Uterus (tissue), 2 donors: ENCODE data around the gene DDX31.

Experiments
- POLR2A ChIP-seq, 2 donors: fragments of 450-650 bp; IDR thresholded peaks; one replicate each; pipeline ENCODE4 v1.6.1; 2016; ENCODE audit warnings: antibody characterized with exemption in 2 of 2, mild to moderate bottlenecking in 1 of 2, moderate library complexity in 1 of 2
- TF ChIP-seq, protein P1 (sequence below), 4 experiments: fragments of 200-600 bp in 2 of 4; fragments of 450-650 bp in 2 of 4; sonication (generic) in 2 of 4; IDR thresholded peaks; one replicate each; pipeline ENCODE4 v1.5.1; 2016 to 2019; ENCODE audit warnings: antibody characterized with exemption in 4 of 4, mild to moderate bottlenecking in 2 of 4, moderate library complexity in 1 of 4

DNA sequence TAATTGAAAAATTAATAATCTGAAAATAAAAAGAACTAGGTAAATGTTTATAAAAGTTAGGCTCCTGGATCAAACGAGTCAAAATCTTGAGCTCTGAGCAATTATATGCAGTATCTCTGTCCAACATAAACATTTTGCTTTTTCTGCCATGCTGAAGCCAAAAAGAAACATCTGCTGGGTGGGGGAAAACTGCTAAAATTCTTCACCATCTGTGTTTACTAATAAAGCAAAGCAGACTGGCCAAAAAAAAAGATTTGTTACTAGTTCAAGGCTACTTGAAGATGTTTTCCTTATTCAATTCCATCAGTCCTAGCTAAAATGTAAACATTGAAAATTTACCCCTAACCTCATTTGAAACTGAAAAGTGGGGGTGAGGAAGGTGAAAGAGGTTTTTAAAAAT is 30.2 kb upstream of the DDX31 start:
- no peak for TF ChIP-seq POLR2A (IDR thresholded peaks at IDR 0.05)
- TF ChIP-seq, protein P1, sequence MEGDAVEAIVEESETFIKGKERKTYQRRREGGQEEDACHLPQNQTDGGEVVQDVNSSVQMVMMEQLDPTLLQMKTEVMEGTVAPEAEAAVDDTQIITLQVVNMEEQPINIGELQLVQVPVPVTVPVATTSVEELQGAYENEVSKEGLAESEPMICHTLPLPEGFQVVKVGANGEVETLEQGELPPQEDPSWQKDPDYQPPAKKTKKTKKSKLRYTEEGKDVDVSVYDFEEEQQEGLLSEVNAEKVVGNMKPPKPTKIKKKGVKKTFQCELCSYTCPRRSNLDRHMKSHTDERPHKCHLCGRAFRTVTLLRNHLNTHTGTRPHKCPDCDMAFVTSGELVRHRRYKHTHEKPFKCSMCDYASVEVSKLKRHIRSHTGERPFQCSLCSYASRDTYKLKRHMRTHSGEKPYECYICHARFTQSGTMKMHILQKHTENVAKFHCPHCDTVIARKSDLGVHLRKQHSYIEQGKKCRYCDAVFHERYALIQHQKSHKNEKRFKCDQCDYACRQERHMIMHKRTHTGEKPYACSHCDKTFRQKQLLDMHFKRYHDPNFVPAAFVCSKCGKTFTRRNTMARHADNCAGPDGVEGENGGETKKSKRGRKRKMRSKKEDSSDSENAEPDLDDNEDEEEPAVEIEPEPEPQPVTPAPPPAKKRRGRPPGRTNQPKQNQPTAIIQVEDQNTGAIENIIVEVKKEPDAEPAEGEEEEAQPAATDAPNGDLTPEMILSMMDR (IDR thresholded peaks at IDR 0.05) = no peak
